Activated T-cell treated with anti-CD3 and anti-CD28 coated beads, Interleukin-2, amount 50 U/mL, for 72 hours (primary cell): ENCODE measurements around the gene USP24. TPM values are rescaled to one million over a fixed set of nuclear protein-coding genes. Genes with fewer than 3 reads are reported as not detected.
"Not testable (repeated sequence)": the region's sequence is repeated elsewhere in the genome, so short reads cannot be mapped to it uniquely, and the experiment has no call there.

ENCODE experiments used
- ATAC-seq, 2 donors: fragments of 150-1000 bp; cut with Tn5 transposase; replicated peaks in 1 of 2; 2 replicates each; pipeline ENCODE4 v1.10.0; 2021; ENCODE audit warnings: moderate library complexity in 2 of 2, mild to moderate bottlenecking in 1 of 2
- DNase-seq, 2 donors: peaks; one replicate each; pipeline ENCODE4 v3.0.0; 2021 to 2022; ENCODE audit warnings: mixed read lengths in 1 of 2
- H3K27ac Mint-ChIP-seq: one replicate; pipeline ENCODE4 v1.8.0; 2022; ENCODE audit warnings: mild to moderate bottlenecking, moderate library complexity, mixed read lengths
- H3K27me3 Mint-ChIP-seq: one replicate; pipeline ENCODE4 v1.8.0; 2022; ENCODE audit warnings: low read depth, mixed read lengths
- H3K36me3 Mint-ChIP-seq, 2 donors: one replicate each; pipeline ENCODE4 v1.8.0; 2022; ENCODE audit warnings: mixed read lengths in 2 of 2, mild to moderate bottlenecking in 1 of 2; ENCODE audit not compliant: insufficient read depth in 2 of 2
- H3K4me1 Mint-ChIP-seq: one replicate; pipeline ENCODE4 v1.8.0; 2022; ENCODE audit warnings: low read depth, mixed read lengths
- H3K4me3 Mint-ChIP-seq, 2 donors: one replicate each; pipeline ENCODE4 v1.8.0; 2022; ENCODE audit warnings: mild to moderate bottlenecking in 2 of 2, mixed read lengths in 2 of 2, moderate library complexity in 2 of 2
- H3K9me3 Mint-ChIP-seq, 2 donors: one replicate each; pipeline ENCODE4 v1.8.0; 2022; ENCODE audit warnings: mixed read lengths in 2 of 2
- total RNA-seq, 2 donors: library from RNA; stranded (reverse); gene quantifications; one replicate each; pipeline ENCODE4 v1.2.3, GENCODE V29; 2022

Gene USP24
- total RNA-seq, 2 donors from 2014 or later, result 46.1 to 46.2 TPM

DNA sequence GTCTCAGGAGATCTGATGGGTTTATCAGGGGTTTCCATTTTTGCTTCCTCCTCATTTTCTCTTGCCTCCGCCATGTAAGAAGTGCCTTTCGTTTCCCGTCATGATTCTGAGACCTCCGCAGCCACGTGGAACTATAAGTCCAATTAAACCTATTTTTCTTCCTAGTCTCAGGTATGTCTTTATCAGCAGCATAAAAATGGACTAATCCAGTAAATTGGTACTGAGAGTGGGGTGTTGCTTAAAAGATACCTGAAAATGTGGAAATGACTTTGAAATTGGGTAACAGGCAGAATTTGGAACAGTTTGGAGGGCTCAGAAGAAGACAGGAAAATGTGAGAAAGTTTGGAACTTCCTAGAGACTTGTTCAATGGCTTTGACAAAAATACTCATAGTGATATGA is 184.1 kb downstream of the USP24 start:
- not testable (repeated sequence) for ATAC-seq, H3K4me3 Mint-ChIP-seq, H3K36me3 Mint-ChIP-seq, H3K4me1 Mint-ChIP-seq, DNase-seq, H3K9me3 Mint-ChIP-seq, H3K27ac Mint-ChIP-seq
- peaks cover 21% of the 10 kb centered on the region for H3K27me3 Mint-ChIP-seq

DNA sequence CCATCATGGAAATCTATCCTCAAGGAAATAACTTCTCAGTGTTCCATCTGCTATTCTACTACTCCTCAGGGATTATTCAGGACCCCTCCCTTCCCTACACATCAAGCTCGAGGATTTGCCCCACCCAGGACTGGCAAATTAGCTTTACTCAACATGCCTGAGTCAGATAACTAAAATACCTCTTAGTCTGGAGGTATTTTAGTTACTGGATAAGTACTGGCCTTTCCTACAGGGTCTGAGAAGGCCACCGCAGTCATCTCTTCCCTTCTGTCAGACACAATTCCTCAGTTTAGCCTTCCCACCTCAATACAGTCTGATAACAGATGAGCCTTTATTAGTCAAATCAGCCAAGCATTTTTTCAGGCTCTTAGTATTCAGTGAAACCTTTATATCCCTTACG is 188.5 kb downstream of the USP24 start:
- not testable (repeated sequence) for H3K9me3 Mint-ChIP-seq, H3K36me3 Mint-ChIP-seq, ATAC-seq, H3K27me3 Mint-ChIP-seq, H3K27ac Mint-ChIP-seq, H3K4me1 Mint-ChIP-seq, H3K4me3 Mint-ChIP-seq, DNase-seq

DNA sequence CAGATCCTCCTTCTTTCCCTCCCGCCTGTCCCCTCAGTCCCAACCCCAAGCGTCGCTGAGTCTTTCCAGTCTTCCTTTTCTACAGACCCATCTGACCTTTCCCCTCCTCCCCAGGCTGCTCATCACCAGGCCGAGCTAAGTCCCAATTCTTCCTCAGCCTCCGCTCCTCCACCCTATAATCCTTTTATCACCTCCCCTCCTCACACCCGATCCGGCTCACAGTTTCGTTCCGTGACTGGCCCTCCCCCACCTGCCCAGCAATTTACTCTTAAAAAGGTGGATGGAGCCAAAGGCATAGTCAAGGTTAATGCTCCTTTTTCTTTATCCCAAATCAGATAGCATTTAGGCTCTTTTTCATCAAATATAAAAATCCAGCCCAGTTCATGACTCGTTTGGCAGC is 191.0 kb downstream of the USP24 start:
- H3K27me3 Mint-ChIP-seq, ATAC-seq, H3K9me3 Mint-ChIP-seq, DNase-seq, H3K36me3 Mint-ChIP-seq, H3K4me3 Mint-ChIP-seq, H3K4me1 Mint-ChIP-seq, H3K27ac Mint-ChIP-seq: not testable (repeated sequence)

DNA sequence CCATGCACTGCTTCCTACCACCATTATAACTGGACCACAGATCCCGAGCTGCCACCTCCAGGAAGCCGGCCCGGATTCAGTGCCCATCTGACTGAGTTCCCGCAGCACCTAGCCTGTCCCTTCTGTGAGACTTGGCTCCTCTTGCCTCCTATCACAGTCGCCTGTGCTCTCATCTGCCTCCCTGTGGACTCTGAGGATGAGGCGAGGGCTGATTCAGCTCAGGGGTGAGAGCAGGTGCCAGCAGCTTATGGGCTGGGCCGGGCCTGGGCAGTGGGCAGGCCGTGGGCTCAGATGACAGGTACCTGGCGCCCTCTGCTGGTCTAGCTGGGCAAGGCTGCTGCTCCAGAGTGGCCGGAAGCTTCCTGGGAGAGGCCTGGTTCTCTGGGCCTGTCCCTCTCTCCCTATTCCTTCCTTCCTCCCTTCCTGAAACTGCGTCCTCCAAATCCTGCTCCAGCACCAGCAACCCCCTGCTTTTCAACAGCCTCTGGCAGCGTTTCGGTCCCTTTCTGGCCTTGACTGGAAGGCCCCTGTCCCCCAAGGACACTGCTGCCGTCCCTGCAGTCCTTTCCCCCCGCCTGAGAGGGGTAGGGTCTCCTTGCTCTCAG is 193.1 kb downstream of the USP24 start:
- peak; percentile 98 to 99 for ATAC-seq
- no peak overlapping the region for H3K27ac Mint-ChIP-seq
- H3K9me3 Mint-ChIP-seq, result no peaks in the 10 kb centered on the region
- H3K4me3 Mint-ChIP-seq, result no peak overlapping the region
- peak; percentile 78 to 82 for DNase-seq
- H3K4me1 Mint-ChIP-seq, result peaks cover 5% of the 10 kb centered on the region
- H3K36me3 Mint-ChIP-seq, result no peaks in the 10 kb centered on the region
- H3K27me3 Mint-ChIP-seq, result peaks cover 6% of the 10 kb centered on the region

GRCh38 chr1:55018395-55018794 is 196.8 kb downstream of the USP24 start:
- no peak overlapping the region for H3K27ac Mint-ChIP-seq
- no peaks in the 10 kb centered on the region for H3K4me1 Mint-ChIP-seq
- no peaks in the 10 kb centered on the region for H3K36me3 Mint-ChIP-seq
- DNase-seq (no peak), ATAC-seq (no peak)
- H3K9me3 Mint-ChIP-seq, result no peaks in the 10 kb centered on the region
- no peak overlapping the region for H3K4me3 Mint-ChIP-seq
- H3K27me3 Mint-ChIP-seq, result peaks cover 30% of the 10 kb centered on the region

Other genes starting within 250 kb of the USP24 start
- not detected for gene TMEM61, start 234.7 kb downstream of the USP24 start, total RNA-seq
- not detected for gene BSND, start 216.4 kb downstream of the USP24 start, total RNA-seq
- not detected for gene PCSK9, start 175.8 kb downstream of the USP24 start, total RNA-seq